Superior temporal gyrus (tissue), 1 donor: ENCODE measurements around the gene ARAP1.
A peak's percentile ranks its signal among the peaks of the same experiment; 100 is the strongest.
"Not testable (repeated sequence)": the region's sequence is repeated elsewhere in the genome, so short reads cannot be mapped to it uniquely, and the experiment has no call there.

ENCODE experiments used
- DNase-seq: peaks from one replicate; pipeline ENCODE4 v3.0.0-alpha.2; 2016; ENCODE audit errors: extremely low spot score

The ARAP1 gene

GRCh38 chr11:72752088-72752914 lies at the start of gene ARAP1:
TSS of gene ARAP1 (minus strand) at chr11:72752408. CDS start at chr11:72727128, 25,280 bp downstream.
- peak; percentile 54 for DNase-seq

GRCh38 chr11:72799441-72799840 lies 47.2 kb upstream of the ARAP1 start:
- DNase-seq, result no peak

GRCh38 chr11:72798361-72798760 lies 46.2 kb upstream of the ARAP1 start:
- DNase-seq, result no peak

- DNase-seq, result peak; percentile 99
Measured at GRCh38 chr11:72793425-72794367, 41.5 kb upstream of the ARAP1 start, which contains the start of gene STARD10. TSS of gene STARD10 (minus strand) at chr11:72794047. CDS start at chr11:72781181, 12,866 bp downstream.

- no peak for DNase-seq
Measured at GRCh38 chr11:72793076-72793424, 40.8 kb upstream of the ARAP1 start.

- DNase-seq, result peak; percentile 15
Measured at GRCh38 chr11:72792437-72793021, 40.3 kb upstream of the ARAP1 start.

GRCh38 chr11:72791228-72791627 lies 39.0 kb upstream of the ARAP1 start:
- DNase-seq, result not testable (repeated sequence)

- peak; percentile 47 for DNase-seq
Measured at GRCh38 chr11:72789493-72790131, 37.4 kb upstream of the ARAP1 start.

GRCh38 chr11:72788241-72788640 lies 36.0 kb upstream of the ARAP1 start:
- DNase-seq, result no peak

GRCh38 chr11:72787216-72788104 lies 35.3 kb upstream of the ARAP1 start:
- DNase-seq, result no peak

- no peak for DNase-seq
Measured at GRCh38 chr11:72786305-72787215, 34.4 kb upstream of the ARAP1 start.

GRCh38 chr11:72784662-72785061 lies 32.5 kb upstream of the ARAP1 start:
- DNase-seq, result no peak

GRCh38 chr11:72783144-72783905 lies 31.1 kb upstream of the ARAP1 start:
- DNase-seq, result no peak

- no peak for DNase-seq
Measured at GRCh38 chr11:72782081-72782920, 30.1 kb upstream of the ARAP1 start.

GRCh38 chr11:72781313-72782080 lies 29.3 kb upstream of the ARAP1 start:
- no peak for DNase-seq

- no peak for DNase-seq
Measured at GRCh38 chr11:72781063-72781312, 28.8 kb upstream of the ARAP1 start.

GRCh38 chr11:72780296-72781062 lies 28.3 kb upstream of the ARAP1 start:
- DNase-seq, result no peak
